NCI-H1436 (cell line): Measurements from ENCODE around the gene ST3GAL4.

Source experiments
- DNase-seq: peaks from one replicate; lab custom pipeline; 2025; lab: John Stamatoyannopoulos, UW

The ST3GAL4 gene

DNA sequence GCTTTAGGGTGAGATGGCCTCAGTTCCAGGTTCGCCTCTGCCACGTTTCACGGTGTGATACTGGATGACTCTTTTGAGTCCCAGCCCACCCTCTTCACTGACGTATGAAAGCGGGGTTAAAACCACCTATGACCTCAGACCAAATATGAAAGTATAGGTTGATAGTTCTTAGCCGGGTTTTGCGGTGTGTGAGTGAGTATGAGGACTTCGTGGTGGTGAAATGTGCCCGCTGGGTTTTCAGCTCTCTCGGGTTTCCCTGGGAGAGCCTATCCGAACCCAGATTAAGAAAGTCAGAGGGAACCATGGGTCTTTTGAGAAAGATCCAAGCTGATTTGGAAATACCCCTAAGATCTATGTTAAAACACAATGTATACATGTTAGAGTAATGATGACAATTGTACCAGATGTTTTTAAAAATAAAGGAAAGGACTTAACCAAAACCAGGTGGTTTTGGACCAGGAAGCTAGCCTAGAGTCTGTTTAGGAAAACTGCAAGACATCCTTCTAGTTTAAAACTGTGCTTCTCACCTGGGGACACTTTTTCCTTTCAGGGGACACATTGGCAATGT, 25.8 kb upstream of the ST3GAL4 start:
- no peak for DNase-seq

DNA sequence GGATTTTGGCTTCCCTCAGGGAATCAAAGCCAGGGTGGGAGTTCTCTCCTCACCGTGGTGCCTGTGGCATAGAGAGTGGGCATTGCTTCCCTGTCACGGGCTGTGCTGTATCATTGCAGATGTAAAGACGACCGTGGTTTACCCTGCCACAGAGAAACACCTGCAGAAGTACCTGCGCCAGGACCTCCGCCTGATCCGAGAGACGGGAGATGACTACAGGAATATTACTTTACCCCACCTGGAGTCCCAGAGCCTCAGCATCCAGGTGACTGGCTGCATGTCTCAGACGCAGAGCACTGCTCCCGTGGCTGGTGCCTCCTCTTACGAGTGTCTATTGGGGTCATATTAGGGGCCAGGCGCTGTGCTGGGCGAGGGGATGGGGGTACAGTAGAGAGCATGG, 24.2 kb upstream of the ST3GAL4 start:
- no peak for DNase-seq

DNA sequence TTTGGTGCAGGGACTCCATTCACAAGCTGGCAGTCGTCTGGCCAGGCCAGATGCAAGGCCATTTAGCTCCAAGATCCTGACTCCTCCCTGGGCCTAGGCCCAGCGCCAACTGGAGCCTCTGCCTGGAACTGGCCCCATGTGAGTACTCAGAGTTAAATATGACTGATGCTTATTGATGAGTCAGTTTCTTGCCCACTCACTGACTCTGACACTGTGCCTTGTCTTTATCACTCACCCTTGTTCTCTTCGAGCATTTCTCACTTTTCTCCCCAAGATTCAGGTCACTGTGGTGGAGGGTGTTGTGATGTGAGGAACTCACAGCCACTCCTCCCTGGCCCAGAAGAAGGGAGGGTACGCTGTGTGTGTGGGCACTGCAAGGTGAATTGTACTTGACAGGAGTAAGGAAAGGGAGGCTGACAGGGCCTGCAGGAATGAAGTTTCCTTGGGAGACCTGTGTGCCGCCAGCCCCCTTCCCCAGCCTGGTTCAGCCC, 23.2 kb upstream of the ST3GAL4 start:
- DNase-seq, result no peak

DNA sequence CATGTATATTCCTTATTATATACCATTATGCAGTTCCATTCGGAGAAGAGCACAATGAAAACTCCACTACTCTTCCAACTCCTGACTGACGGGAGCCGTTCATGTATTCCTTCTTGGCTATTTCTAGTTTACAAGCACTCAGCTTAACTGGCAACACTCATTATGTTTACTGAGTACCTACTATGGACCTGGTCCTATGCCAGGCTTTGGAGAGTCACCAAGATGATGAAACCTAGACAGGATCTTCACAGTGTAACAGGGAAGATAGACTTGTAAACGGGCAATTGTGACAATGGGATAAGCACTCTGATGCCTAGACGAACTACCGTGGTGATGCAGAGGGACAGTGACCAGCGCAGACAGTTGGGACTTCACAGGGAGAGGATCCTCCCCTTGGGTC, 22.3 kb upstream of the ST3GAL4 start:
- DNase-seq, result no peak

DNA sequence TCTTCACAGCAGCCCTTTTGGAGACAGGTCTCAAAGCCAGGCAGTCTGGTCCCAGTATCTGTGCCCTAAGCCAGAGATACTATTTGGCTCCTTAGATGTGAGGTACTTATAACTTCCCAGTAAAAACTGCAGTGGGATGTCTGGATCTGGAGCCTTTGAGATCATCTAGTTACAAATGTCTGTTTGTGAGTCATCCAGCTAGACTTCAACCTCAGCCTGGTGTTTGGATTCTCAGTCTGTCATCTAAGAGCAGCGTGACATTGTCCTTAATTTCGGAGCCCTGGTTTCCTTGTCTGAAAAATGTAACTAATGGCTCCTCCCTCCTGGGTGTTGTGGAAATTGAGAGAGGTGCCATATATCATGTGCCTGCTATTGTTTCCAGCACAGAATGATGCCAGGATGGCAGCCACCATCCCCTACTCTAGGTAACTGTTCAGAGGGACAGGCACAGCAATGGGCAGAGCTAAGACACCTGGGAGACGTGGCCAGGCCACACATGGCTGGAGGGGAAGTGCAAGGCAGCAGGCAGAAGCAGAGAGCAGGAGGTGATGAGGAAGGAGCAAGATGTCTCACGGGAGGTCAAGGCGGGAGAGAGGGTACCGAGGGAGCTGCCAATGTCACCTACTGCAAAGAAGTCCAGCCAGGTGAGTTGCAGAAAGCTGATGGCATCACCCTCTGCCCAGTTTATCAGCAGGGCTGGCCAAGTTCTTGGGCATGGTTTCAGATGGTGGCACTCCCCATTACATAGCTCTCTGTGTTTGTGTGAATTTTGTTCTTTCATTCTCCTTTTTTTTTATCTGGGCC, 20.6 kb upstream of the ST3GAL4 start:
- no peak for DNase-seq

DNA sequence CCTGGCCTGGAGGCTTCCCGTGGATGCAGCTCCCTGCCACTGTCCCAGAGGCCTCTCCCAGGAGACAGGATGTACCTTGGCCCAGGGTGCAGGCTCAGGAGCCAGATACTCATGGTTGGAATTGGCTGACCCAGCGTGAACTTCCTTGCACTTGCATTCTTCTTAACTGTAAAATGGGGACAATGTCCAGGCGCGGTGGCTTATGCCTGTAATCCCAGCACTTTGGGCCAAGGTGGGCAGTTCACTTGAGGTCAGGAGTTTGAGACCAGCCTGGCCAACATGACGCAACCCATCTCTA, 20.1 kb upstream of the ST3GAL4 start:
- no peak for DNase-seq

DNA sequence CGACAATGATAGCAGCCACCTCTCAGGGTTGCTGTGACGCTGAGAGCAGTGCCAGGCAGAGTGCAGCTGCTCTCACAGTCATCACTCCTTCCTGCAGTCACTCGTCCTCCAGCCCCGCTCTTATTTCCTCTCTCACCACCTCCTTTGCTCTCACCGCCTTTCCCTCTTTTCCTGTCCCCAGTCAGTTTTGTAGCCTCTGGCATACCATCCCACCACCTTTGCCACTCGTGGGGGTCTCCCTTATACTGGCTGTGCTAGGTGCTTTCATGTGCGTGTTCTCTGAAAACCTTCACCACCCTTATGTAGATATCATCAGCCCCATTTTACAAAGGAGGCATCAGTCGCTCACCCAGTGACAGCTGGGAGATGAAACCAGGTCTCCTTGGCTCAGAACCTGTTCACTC, 19.3 kb upstream of the ST3GAL4 start:
- no peak for DNase-seq

DNA sequence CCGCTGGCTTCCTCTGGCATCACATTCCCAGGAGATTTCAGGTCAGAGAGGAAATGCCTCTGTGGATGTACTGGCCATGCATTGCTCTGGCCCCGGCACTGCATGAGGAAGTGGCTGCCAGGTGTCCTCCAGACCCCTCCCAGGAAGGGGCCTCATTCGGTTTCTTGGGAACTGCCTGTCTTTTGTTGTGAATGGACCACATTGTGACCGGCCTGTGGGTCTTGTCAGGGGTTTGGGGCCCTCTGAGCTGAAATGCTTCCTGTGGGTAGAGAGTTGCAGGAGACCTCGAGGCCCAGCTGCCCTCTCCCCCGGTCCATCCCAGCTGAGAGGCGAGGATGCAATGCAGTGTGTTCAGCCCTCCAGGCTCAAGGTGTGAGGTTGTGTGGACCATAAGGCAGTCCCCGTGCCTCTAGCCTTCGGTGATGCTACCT, 18.8 kb upstream of the ST3GAL4 start:
- DNase-seq, result no peak

DNA sequence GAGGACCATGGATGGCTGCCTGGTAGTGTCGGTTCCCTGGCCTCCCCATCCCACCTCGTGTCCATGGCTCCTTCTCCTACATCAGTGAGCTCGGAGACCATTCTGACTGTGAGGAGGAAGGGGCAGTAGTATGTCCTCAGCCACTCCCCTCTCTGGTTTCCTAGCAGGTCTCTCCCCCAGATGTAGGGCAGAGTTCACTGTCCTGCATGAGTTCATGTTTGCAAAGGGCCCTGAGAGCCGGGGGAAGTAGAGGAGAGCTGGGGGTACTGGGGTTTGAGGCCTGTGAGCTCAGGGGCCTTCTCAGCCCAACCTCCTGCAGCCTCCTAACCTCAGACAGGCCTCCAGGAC, 18.4 kb upstream of the ST3GAL4 start:
- no peak for DNase-seq

DNA sequence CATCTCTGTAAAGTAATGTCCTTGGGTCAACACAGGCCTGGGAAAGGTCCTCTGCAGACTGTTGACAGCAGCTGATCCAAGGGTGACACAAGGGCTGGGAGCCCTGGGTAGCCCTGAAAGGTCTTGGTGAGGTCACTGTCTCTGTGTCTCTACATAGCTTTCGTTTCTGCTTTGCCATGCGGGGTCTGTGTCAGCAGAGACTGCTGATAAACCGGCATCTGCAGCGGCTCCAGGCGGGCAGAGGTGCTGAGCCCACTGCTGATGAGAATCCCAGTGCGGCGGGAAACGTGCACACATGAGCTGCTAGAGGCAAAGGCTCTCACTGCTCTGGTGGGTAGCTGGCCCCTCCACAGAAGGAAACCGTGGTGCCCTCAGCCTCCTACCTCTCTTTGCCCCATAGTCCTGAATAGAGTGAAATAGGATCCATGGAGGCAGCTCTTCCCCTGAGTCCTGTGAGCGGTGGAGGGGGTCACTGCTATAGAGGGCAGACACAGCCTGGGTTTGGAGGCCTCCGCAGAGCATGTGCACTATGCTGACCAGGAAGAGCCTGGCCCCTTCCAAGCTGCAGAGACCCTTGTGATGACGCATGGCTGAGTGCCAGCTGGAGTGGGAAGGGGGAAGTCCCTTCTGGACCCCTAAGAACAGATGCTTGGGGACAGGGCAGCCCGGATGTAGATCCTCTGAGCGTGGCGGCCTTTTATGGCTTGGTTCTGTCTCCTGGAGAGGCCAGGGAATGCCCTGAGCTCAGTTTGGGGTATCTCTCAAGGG, 17.8 kb upstream of the ST3GAL4 start:
- no peak for DNase-seq

DNA sequence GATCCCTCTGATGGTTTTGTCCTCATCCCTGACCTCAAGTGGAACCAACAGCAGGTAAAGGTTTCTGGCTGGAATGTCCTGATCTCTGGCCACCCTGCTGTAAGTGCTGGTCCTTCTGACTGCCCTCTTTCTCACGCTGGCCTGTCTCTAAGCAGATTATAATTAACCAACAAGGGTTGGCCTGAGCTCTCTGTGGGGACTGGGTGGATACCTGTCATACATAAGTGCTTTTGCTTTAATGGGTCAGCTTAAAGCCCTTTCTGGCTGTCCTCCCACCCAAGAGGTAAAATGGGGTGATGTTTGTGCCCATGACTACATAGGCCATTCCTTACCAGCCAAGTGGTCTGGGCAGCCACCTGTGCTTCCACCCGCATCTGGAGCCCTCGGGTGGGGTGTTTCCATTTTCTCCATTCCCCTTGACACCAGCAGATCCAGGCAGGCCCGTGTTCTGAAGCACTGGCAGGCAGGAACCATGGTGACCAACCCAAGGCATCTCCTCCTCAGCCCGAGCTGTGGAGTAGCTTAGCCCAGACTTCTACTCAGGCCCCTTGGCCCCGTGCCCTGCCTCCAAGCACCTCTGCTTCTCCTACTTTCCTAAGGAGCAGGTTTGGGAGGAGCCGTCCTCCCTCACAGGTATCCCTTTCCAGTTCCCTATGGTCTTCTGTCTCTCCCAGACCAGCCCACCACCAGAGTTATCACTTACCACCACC, 17.0 kb upstream of the ST3GAL4 start:
- DNase-seq, result no peak

DNA sequence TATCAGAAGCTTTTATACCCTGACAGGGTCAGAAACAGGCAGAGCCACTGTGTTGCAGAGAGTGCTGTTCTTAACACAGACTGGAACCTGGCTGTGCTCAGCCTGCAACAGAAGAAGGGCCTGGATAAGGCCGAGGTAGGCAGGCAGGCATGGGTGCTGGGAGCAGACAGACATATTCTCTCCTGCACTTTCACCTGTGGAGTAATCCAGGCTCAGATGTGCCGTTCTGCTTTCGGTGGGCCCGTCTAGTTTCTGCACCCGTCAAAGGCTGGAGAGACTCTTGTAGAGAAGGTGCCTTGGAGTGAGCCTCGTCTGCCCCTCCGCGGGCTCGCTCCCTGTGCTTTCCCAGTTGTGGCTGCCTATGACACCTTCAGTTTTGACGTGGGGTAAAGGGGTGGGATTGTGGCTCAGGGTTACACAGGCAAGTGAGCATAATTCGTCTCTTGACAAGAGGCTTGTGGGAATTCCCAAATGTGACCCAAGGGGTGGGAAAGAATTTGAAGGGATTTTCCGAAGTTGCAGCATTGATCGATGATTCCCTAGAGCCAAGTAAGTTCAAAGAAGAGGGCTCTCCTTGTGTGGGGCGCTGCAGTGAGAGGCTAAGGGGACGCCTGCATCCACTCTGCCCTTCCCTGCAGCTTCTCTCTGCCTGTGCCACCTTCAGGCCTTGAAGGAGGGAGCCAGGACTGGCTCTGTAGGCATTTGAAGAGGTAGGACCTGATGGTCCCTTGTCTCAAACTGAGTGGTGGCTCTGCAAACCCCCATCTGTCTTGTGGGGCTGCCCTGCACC, 16.2 kb upstream of the ST3GAL4 start:
- no peak for DNase-seq

DNA sequence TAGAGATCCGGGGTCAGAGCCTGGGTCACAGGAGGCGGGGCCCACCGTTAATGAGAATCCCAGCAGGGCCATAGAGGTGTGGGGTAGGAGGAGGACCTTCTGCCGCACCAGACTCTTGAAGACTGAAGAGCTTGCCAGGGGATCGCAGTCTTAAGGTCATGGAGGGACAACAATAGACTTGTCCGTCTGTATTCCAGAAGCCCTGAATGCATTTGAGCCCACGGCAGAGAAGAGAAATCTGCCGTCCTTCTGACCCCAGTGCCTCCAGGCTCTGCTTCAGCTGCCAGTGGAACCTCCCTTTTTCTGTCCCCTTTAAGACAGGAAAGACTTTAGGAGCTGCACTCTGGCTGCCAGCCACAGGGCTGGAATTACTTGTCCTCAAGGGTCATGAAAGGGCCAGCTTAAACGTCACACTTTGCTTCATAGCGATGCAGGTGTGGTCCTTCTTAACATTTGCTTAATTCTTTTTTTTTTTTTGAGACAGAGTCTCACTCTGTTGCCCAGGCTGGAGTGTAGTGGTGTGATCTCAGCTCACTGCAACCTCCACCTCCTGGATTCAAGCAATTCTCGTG, 15.5 kb upstream of the ST3GAL4 start:
- DNase-seq, result no peak

DNA sequence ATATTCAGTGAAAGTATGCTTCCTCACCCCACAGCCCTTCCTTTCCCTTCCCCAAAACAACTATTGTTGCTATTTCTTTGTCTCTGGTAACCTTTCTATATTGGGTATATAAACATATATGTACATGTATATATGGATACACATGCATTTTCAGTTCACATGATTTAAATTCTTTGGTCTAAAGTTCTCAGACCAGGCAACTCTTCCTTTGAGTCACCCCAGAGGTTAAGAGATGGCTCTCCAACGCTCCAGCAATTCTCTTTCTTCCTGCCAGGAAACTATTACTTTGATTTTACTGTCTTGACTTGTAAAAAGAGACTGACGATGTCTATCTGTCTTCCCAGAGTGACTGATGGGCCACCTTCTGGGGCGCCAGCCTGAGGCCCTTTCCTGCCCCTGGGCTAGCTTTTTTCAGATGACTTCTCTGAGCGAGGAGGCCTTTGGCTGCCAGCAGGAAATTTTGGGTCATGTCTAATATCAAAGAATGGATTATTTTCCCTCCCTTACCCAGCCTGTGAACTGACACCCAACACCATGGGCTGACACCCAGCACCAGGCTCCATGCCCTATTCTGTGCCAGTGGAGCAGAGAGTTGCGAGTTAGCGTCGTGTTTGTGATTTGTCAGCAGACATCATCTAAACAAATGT, 14.4 kb upstream of the ST3GAL4 start:
- no peak for DNase-seq

DNA sequence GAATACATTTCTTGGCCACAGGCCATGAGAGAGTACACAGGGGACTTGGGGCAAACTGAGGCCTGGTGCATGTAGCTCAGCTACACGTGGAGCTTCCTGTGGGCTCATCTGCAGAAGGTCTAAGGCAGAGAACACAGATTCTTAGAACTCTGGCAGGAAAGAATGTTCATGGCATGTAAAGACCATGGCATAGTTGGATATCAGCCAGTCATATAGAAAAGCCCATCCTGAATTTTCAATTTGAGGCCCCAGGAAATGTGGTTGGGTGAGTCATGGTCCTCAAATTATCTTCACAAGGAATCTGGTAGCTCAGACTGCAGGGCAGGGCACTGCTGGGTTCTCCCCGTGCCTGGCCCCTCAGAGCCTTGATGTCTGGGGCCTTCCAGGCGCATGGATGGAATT, 13.7 kb upstream of the ST3GAL4 start:
- no peak for DNase-seq

DNA sequence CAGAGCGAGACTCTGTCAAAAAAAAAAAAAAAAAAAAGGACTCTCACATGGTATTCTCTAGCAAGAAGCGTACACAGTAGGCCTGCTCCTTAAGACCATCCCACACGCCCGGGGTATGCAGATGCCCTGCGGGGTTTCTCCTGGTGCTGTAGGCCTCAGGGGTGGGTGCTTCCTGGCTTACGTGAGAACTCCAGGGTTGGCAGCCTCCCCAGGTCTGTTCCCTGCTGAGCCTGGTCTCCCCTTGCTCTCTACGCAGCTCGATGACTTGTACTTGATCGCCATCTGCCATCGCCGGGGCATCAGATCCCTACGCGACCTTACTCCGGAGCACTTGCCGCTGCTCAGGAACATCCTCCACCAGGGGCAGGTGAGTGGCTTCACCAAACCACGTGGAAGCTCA, 12.4 kb upstream of the ST3GAL4 start:
- DNase-seq, result no peak

DNA sequence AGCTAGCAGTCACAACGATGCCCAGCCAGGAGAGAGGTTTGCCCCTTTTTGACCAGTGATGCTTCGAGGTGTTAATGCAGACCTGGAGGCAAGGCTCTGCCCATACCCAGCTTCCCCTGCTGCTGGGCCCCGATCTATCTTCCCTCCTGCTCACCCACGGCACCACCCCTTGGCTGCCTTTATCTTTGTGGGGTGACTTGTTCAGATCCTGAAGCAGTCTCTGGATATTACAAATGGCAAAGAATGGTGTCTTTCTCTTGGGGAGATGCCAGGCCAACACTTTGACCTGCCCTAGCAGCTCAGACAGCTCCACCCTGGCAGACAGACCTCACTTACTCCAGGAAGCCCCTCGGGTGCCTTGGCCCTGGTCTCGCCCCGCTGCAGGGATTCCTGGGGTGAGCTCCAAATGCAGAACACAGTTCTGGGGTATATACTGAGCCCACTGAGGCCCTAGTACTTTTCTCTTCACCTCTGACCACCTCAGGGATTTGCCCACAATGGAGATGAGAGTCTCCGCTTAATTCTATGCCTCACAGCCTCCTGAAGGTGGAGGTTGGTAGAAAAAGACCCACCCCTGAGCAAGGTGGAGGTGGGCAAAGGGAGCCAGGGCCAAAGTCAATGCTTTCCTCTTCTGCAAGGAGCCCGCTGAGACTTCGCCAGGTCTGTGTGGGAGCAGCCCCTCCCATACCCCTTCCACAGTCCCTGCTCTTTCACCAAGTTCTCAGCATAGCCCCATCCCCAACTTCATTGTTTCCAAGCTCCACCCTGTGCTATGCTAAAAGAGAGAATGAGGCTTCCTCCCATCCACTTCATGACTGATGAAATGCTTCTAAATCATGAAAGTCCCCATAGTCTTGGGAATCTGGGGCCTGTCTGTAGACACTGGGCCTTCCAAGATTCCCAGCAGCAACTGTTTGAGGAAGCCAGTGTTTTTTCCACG, 11.1 kb upstream of the ST3GAL4 start:
- DNase-seq, result no peak

DNA sequence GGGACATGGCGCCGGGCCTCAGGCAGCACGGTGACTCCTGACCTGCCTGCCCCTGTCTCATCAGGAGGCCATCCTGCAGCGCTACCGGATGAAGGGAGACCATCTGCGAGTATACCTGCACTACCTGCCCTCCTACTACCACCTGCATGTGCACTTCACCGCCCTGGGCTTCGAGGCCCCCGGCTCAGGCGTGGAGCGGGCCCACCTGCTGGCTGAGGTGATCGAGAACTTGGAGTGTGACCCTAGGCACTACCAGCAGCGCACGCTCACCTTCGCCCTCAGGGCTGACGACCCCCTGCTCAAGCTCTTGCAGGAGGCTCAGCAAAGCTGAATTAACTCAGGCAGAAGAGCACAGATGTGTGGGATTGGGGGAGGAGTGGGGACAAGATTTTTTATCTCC, 10.2 kb upstream of the ST3GAL4 start:
- no peak for DNase-seq

DNA sequence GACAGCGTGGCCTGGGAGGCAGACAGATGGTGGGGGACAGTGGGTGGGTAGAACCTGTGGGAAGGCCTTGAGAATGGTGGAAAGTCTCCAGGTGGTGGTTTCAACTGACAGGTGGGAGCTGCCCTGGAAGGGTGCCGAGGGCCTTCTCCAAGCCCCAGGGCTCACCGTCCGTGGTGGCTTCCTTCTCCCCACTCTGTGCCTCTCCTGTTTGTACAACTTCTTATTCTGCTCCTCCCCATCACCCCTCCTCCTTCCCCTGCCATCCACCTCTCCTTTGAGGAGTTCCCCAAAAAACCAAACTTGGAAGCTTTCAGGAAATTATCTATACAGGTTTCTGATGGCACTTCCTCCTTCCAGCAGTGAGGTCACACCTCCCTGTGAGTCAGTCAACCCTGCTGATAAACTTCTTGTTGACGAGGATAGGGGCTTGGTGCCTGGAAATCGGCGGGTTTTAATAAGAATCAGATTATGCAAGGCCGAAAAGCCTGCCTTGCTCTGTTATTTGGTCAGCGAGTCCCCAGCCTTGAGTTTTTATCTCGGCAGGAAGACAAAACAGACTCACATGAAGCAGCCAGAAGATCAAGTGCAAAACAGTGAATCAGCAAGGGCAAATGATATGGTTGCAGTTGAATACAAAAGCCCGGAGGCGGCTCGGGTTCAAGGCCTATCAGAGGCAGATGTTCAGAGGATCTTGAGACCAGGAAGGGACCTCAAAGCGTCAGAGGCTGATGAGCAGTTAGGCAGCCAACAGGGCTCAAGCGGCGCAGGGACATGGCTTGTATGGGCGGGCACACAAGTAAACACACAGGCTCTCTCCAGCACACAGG, 9.5 kb upstream of the ST3GAL4 start:
- DNase-seq, result no peak
